HG02642 (cell line): ENCODE data around the gene SH3PXD2B.

Source experiments
- ATAC-seq: cut with Tn5 transposase; IDR thresholded peaks from one replicate; pipeline ENCODE4 v1.9.1; 2021; ENCODE audit warnings: mild to moderate bottlenecking; ENCODE audit not compliant: unreplicated experiment, poor library complexity

The SH3PXD2B gene

GRCh38 chr5:172438319-172438668 is 16.0 kb downstream of the SH3PXD2B start:
- ATAC-seq = no peak

GRCh38 chr5:172437445-172438318 is 16.6 kb downstream of the SH3PXD2B start:
- no peak for ATAC-seq

GRCh38 chr5:172436879-172437369 is 17.4 kb downstream of the SH3PXD2B start:
- ATAC-seq = no peak

- ATAC-seq = no peak
Observed at GRCh38 chr5:172436078-172436878, 18.0 kb downstream of the SH3PXD2B start.

GRCh38 chr5:172435362-172436077 is 18.8 kb downstream of the SH3PXD2B start:
- ATAC-seq = no peak

- ATAC-seq = no peak
Observed at GRCh38 chr5:172434251-172434650, 20.1 kb downstream of the SH3PXD2B start.

- ATAC-seq = no peak
Observed at GRCh38 chr5:172433513-172433912, 20.8 kb downstream of the SH3PXD2B start.

- no peak for ATAC-seq
Observed at GRCh38 chr5:172433071-172433470, 21.3 kb downstream of the SH3PXD2B start.

GRCh38 chr5:172430354-172430753 is 24.0 kb downstream of the SH3PXD2B start:
- ATAC-seq = no peak

GRCh38 chr5:172429201-172429940 is 25.0 kb downstream of the SH3PXD2B start:
- ATAC-seq = no peak

- no peak for ATAC-seq
Observed at GRCh38 chr5:172428224-172429166, 25.8 kb downstream of the SH3PXD2B start.

GRCh38 chr5:172427202-172427601 is 27.1 kb downstream of the SH3PXD2B start:
- ATAC-seq = no peak

- no peak for ATAC-seq
Observed at GRCh38 chr5:172426086-172426485, 28.2 kb downstream of the SH3PXD2B start.

- ATAC-seq = no peak
Observed at GRCh38 chr5:172425402-172425801, 28.9 kb downstream of the SH3PXD2B start.

GRCh38 chr5:172424808-172425207 is 29.5 kb downstream of the SH3PXD2B start:
- ATAC-seq = no peak

GRCh38 chr5:172424111-172424490 is 30.2 kb downstream of the SH3PXD2B start:
- ATAC-seq = no peak

GRCh38 chr5:172423379-172424110 is 30.8 kb downstream of the SH3PXD2B start:
- no peak for ATAC-seq

GRCh38 chr5:172422255-172422654 is 32.1 kb downstream of the SH3PXD2B start:
- ATAC-seq = no peak
